Sciatic nerve (tissue), 2 donors: Measurements from ENCODE around the gene MFSD6. TPM values are rescaled to one million over a fixed set of nuclear protein-coding genes. Genes with fewer than 3 reads are reported as not detected.

ENCODE experiments used
- ATAC-seq: fragments of 200-7000 bp; cut with Tn5 transposase; one replicate; pipeline ENCODE4 v1.9.1; 2020; ENCODE audit warnings: mild to moderate bottlenecking, moderate library complexity
- DNase-seq: peaks from one replicate; pipeline ENCODE4 v3.0.0-alpha.2; 2020; ENCODE audit warnings: low spot score
- intact Hi-C: fragments of 100-400 bp; cut with DNase I; formaldehyde crosslinking; loops from one replicate; pipeline ENCODE4 v1.14.2; 2022
- total RNA-seq: library from RNA; stranded (reverse); fragmentation: NEBNext Ultra II Directional; extraction: Animal tissue kit (Norgen Biotek cat#: 25700); gene quantifications from one replicate; pipeline ENCODE4 v1.2.1, GENCODE V29; 2021
- donor health status: DM: no; HTN: no; CAD: no.
- donor health status: DM: no; HTN: no; CAD: no.

MFSD6 gene
- total RNA-seq, 1 donor from 2014 or later, result 47.5 TPM

DNA sequence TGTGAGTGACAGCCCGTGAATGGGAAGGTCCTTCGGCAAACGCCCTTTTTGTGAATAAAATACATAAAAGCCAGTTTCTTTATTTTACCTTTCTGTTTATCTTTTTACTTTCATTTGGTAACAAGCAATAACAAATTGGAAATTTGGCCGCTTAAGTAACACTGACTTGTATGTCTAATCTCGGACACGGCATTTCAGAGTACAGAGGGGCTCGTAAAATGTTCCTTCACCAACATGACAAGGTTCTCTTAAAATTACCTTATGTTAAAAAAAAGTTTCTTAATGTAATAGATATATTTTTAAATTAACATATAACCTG lies 126.9 kb downstream of the MFSD6 start:
- intact Hi-C loops, result loop anchor here (10.0 kb wide), 1 partner anchor 120 kb away; no protein-coding TSS in a partner anchor
- no peak for ATAC-seq

DNA sequence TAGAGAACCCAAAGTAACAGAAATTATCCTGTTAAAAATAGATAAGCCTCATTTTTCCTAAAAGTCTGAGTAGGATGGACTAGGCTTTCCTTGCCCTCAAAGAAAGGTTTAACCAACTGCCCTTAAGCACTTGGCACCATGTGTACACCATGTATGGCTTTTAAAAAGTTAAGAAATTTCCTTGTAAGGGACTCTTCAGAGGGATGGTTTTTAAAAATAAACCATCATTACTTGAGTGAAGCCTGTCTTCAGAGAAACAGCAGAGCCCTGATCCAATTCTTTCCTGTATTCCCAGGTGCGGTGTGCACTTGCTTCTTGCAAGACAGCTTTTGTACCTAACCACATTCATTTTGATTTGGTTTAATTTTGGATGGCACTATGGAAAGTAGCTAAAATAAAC lies 127.4 kb downstream of the MFSD6 start:
- no peak for DNase-seq
- no peak for ATAC-seq
- intact Hi-C loops, result loop anchor here (10.0 kb wide), 1 partner anchor 119 kb away; no protein-coding TSS in a partner anchor

More for the DNA sequence above, 126.9 kb downstream of the MFSD6 start:
- DNase-seq, result no peak

GRCh38 chr2:190537765-190538164 lies 129.6 kb downstream of the MFSD6 start:
- intact Hi-C loops, result loop anchor here (10.0 kb wide), 1 partner anchor 117 kb away; no protein-coding TSS in a partner anchor
- DNase-seq (no peak), ATAC-seq (no peak)

DNA sequence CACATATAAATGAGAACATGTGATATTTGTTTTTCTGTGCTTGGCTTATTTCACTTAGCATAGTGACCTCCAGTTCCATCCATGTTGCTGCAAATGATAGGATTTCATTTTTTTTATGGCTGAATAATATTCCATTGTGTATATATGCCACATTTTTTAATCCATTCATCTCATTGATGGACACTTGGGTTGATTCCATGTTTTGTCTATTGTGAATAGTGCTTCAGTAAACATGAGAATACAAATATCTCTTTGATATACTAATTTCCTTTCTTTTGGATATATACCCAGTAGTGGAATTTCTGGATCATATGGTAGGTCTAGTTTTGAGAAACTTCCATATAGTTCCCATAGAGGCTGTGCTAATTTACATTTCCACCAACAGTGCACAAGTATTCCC lies 130.0 kb downstream of the MFSD6 start:
- ATAC-seq, result no peak
- no peak for DNase-seq
- intact Hi-C loops, result loop anchor here (10.0 kb wide), 1 partner anchor 117 kb away; no protein-coding TSS in a partner anchor

- intact Hi-C loops, result no loop called here
- DNase-seq, result no peak
- ATAC-seq, result no peak
Observed at GRCh38 chr2:190540048-190540447, 131.9 kb downstream of the MFSD6 start.

- no peak for DNase-seq
- intact Hi-C loops, result no loop called here
- ATAC-seq, result peak; percentile 39
Observed at GRCh38 chr2:190545093-190545492, 136.9 kb downstream of the MFSD6 start.

DNA sequence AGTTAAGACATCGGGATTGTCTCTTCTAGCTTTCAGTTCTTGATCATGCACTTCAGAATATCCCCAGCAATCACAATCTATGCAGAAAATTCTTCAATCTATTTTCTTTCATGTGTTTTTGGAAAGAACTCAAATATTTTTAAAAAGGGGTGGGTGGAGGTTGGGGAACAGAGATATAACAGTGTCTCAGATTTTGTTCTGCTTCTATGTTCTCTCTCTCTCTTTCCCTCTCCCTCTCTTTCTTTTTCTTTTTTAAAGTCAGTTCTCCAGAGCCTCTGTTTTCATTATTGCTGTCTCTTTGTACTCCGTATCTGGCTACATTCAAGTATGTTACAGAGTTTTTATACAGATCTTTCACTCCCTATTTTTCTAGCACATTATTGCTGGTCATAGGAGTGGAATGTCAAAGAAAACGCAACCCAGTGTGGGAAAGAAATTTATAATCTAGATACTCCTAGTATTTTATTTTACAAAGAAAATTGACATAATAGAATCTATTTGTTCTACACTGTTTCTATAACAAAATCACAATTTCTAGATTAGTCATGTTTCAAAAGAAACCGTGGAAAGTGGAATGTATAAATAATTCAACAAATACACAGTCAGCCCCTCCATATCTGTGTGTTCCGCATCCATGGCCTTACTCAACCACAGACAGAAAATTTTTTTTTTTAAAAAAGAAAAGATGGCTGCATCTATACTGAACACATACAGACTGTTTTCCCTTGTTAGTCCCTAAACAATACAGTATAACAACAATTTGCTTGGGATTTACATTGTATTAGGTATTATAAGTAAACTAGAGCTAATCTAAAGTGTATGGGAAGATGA lies 137.6 kb downstream of the MFSD6 start:
- ATAC-seq, result peak; percentile 28
- intact Hi-C loops, result no loop called here

DNA sequence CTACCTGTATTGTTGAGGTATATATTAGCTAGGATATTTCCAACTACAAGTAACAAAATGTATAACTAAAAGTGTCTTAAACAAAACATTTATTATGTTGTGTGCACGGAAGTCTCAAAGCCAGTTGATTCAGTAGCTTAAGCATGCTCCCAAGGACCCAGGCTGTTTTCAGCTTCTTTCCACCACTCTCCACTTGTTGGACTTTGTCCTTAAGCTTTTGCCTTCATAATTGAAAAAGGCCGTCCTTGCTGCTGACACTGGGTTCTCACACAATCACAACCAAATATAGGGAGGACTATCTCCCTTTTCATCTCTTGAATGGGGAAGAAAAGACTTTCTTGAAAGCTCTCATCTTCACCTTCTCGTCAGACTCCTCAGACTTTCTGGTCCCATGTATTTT lies 138.6 kb downstream of the MFSD6 start:
- intact Hi-C loops, result no loop called here
- DNase-seq (no peak), ATAC-seq (no peak)

More for the DNA sequence above, 137.6 kb downstream of the MFSD6 start:
- DNase-seq, result no peak

DNA sequence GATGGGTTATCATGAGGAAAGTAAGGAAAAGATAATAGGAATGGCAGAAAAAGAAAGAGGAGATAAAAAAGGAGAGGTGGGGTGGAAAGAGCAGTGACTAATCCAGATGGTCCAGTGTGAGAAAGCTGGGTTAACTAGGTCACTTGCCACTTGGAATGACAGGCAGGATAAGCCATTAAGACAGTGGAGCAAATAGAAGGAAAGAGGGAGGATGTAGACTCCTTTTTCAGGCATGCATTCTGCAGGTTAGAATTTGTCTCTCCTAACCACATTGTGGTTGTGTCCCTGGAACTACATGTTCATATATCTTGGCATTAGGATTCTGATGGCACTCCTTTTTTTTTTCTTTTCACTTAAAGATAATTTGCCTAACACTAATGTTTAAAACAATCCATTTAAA lies 139.7 kb downstream of the MFSD6 start:
- ATAC-seq, result no peak
- no peak for DNase-seq
- intact Hi-C loops, result no loop called here

DNA sequence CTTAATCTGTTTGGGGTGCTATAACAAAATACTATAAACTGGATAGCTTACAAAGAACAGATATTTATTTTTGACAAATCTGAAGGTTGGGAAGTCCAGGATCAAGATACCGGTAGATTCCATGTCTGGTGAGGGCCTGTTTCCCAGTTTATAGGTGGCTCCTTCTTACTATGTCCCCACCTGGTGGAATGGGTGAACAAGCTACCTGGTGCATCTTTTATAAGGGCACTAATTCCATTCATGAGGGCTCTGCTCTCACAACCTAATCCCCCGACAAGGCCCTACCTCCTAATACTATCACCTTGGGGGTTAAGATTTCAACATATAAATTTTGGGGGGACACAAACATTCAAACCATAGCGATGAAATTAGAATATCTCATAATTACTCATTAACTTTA lies 142.0 kb downstream of the MFSD6 start:
- DNase-seq (no peak), ATAC-seq (no peak)
- intact Hi-C loops, result no loop called here

Other genes starting within 250 kb of the MFSD6 start
- gene HIBCH, start 88.5 kb upstream of the MFSD6 start, total RNA-seq, result 41.5 TPM
- 31.7 TPM for gene INPP1, start 64.8 kb upstream of the MFSD6 start, total RNA-seq
- gene NEMP2, start 126.4 kb downstream of the MFSD6 start, total RNA-seq, result 5.6 TPM
- gene NAB1, start 240.7 kb downstream of the MFSD6 start, total RNA-seq, result 95.7 TPM